ENCODE data around the gene TNIP1.

TNIP1 gene

GRCh38 chr5:151080613-151081430 lies at the start of gene TNIP1:
Gene TNIP1 (minus strand): TSS chr5:151081034. CDS start chr5:151065095, 15,939 bp downstream.
- H3K4me1 ChIP-seq = peaks cover 36% of the 10 kb centered on the region
- H3K27ac ChIP-seq = peak within 1 kb of the TSS; percentile 94
- peak within 1 kb of the TSS; percentile 80 for H2AFZ ChIP-seq
- peaks cover 51% of the 10 kb centered on the region for H3K79me2 ChIP-seq
- TF ChIP-seq CTCF (IDR thresholded peaks at IDR 0.05) = no peak
- peak within 1 kb of the TSS; percentile 77 for H3K4me2 ChIP-seq (ENCODE audit: low read length)
- no peaks in the 10 kb centered on the region for H3K9me3 ChIP-seq (ENCODE audit: control insufficient read depth, low read length)
- no peaks in the 10 kb centered on the region for H3K27me3 ChIP-seq (ENCODE audit: control insufficient read depth, insufficient read depth, low read length)
- no peaks in the 10 kb centered on the region for H3K36me3 ChIP-seq (ENCODE audit: control insufficient read depth, insufficient read depth, low read length)
- peak within 1 kb of the TSS; percentile 84 for H3K4me3 ChIP-seq (ENCODE audit: low read depth, low read length)
- peak within 1 kb of the TSS; percentile 79 for H3K9ac ChIP-seq

GRCh38 chr5:151130235-151130921 lies 49.5 kb upstream of the TNIP1 start:
- Histone ChIP-seq H3K36me3 (ENCODE audit: control insufficient read depth, insufficient read depth, low read length) (no peaks in the 10 kb centered on the region), H3K4me3 (ENCODE audit: low read depth, low read length) (no peak overlapping the region), H3K9me3 (ENCODE audit: control insufficient read depth, low read length) (no peaks in the 10 kb centered on the region), H3K27me3 (ENCODE audit: control insufficient read depth, insufficient read depth, low read length) (no peaks in the 10 kb centered on the region), H3K9ac (no peak overlapping the region), H3K27ac (no peak overlapping the region), H2AFZ (no peak overlapping the region), H3K4me1 (peaks cover 8% of the 10 kb centered on the region), H3K4me2 (ENCODE audit: low read length) (no peak overlapping the region), H3K79me2 (no peaks in the 10 kb centered on the region)
- TF ChIP-seq CTCF (IDR thresholded peaks at IDR 0.05) = no peak

GRCh38 chr5:151128817-151129216 lies 48.0 kb upstream of the TNIP1 start:
- Histone ChIP-seq H3K9me3 (ENCODE audit: control insufficient read depth, low read length) (no peaks in the 10 kb centered on the region), H3K36me3 (ENCODE audit: control insufficient read depth, insufficient read depth, low read length) (no peaks in the 10 kb centered on the region), H3K4me2 (ENCODE audit: low read length) (no peak overlapping the region), H3K27me3 (ENCODE audit: control insufficient read depth, insufficient read depth, low read length) (no peaks in the 10 kb centered on the region), H3K79me2 (no peaks in the 10 kb centered on the region), H3K4me3 (ENCODE audit: low read depth, low read length) (no peak overlapping the region), H3K4me1 (peaks cover 13% of the 10 kb centered on the region), H3K9ac (no peak overlapping the region), H2AFZ (no peak overlapping the region), H3K27ac (no peak overlapping the region)
- TF ChIP-seq CTCF (IDR thresholded peaks at IDR 0.05) = no peak

GRCh38 chr5:151127926-151128325 lies 47.1 kb upstream of the TNIP1 start:
- Histone ChIP-seq H3K4me3 (ENCODE audit: low read depth, low read length) (no peak overlapping the region), H3K79me2 (no peaks in the 10 kb centered on the region), H3K9ac (no peak overlapping the region), H3K27ac (no peak overlapping the region), H3K27me3 (ENCODE audit: control insufficient read depth, insufficient read depth, low read length) (no peaks in the 10 kb centered on the region), H3K36me3 (ENCODE audit: control insufficient read depth, insufficient read depth, low read length) (no peaks in the 10 kb centered on the region), H2AFZ (no peak overlapping the region), H3K4me2 (ENCODE audit: low read length) (no peak overlapping the region), H3K4me1 (peaks cover 13% of the 10 kb centered on the region), H3K9me3 (ENCODE audit: control insufficient read depth, low read length) (no peaks in the 10 kb centered on the region)
- TF ChIP-seq CTCF (IDR thresholded peaks at IDR 0.05) = no peak

Data from parathyroid adenoma (tissue), 2 donors.